Mesothelial cell of epicardium (in vitro differentiated cells): ENCODE data around the gene NOL6. TPM values are rescaled to one million over a fixed set of nuclear protein-coding genes. Genes with fewer than 3 reads are reported as not detected.

Experiments used
- DNase-seq, 2 experiments: peaks; one replicate each; pipeline ENCODE4 v3.0.0; 2021; ENCODE audit warnings: low spot score in 2 of 2; ENCODE audit not compliant: unreplicated experiment in 2 of 2
- H3K27ac Mint-ChIP-seq: 2 replicates; pipeline ENCODE4 v1.8.0; 2021; ENCODE audit warnings: mixed read lengths
- H3K27me3 Mint-ChIP-seq: 2 replicates; pipeline ENCODE4 v1.8.0; 2021; ENCODE audit warnings: low read depth, mixed read lengths
- H3K36me3 Mint-ChIP-seq: 2 replicates; pipeline ENCODE4 v1.8.0; 2021; ENCODE audit warnings: mixed read lengths
- H3K4me1 Mint-ChIP-seq: 2 replicates; pipeline ENCODE4 v1.8.0; 2021; ENCODE audit warnings: mixed read lengths
- H3K4me3 Mint-ChIP-seq: 2 replicates; pipeline ENCODE4 v1.8.0; 2021; ENCODE audit warnings: mild to moderate bottlenecking, moderate library complexity, mixed read lengths
- H3K9me3 Mint-ChIP-seq: 2 replicates; pipeline ENCODE4 v1.8.0; 2021; ENCODE audit warnings: mixed read lengths
- total RNA-seq: library from RNA; stranded (reverse); gene quantifications from 3 replicates; pipeline ENCODE4 v1.2.1, GENCODE V29; 2021
- TF ChIP-seq, protein P1 (sequence below): fragments of 200-600 bp; sonication (generic); IDR thresholded peaks from one replicate; pipeline ENCODE4 v1.5.0; 2021; ENCODE audit warnings: antibody characterized with exemption; ENCODE audit not compliant: unreplicated experiment

The NOL6 gene
- total RNA-seq, 1 donor from 2014 or later = 37.9 TPM

DNA sequence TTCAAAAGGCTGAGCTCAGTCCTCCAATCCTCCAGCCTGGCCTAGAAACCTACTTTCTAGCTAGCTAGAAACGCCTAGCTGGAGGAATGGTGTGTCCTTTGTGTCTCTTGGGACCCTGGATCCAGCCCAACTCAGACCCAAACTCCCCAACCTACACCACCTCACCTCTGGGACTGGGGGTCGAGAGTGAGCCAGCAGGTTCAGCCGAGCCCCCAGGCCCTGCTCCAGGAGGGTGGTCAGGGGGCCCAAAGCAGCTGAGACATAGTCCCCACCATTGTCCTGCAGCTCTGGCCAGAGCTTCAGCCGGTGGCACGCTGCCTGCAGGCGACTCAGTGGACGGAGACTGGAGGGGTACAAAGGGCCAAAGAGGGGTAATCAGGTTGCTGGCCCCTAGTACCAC is 6.2 kb downstream of the NOL6 start:
- no peak overlapping the region for H3K27ac Mint-ChIP-seq
- H3K4me3 Mint-ChIP-seq = no peak overlapping the region
- no peak for DNase-seq
- peaks cover 10% of the 10 kb centered on the region for H3K4me1 Mint-ChIP-seq
- H3K27me3 Mint-ChIP-seq = no peaks in the 10 kb centered on the region
- H3K36me3 Mint-ChIP-seq = peaks cover 31% of the 10 kb centered on the region
- H3K9me3 Mint-ChIP-seq = no peaks in the 10 kb centered on the region
- TF ChIP-seq, protein P1, sequence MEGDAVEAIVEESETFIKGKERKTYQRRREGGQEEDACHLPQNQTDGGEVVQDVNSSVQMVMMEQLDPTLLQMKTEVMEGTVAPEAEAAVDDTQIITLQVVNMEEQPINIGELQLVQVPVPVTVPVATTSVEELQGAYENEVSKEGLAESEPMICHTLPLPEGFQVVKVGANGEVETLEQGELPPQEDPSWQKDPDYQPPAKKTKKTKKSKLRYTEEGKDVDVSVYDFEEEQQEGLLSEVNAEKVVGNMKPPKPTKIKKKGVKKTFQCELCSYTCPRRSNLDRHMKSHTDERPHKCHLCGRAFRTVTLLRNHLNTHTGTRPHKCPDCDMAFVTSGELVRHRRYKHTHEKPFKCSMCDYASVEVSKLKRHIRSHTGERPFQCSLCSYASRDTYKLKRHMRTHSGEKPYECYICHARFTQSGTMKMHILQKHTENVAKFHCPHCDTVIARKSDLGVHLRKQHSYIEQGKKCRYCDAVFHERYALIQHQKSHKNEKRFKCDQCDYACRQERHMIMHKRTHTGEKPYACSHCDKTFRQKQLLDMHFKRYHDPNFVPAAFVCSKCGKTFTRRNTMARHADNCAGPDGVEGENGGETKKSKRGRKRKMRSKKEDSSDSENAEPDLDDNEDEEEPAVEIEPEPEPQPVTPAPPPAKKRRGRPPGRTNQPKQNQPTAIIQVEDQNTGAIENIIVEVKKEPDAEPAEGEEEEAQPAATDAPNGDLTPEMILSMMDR = no peak

DNA sequence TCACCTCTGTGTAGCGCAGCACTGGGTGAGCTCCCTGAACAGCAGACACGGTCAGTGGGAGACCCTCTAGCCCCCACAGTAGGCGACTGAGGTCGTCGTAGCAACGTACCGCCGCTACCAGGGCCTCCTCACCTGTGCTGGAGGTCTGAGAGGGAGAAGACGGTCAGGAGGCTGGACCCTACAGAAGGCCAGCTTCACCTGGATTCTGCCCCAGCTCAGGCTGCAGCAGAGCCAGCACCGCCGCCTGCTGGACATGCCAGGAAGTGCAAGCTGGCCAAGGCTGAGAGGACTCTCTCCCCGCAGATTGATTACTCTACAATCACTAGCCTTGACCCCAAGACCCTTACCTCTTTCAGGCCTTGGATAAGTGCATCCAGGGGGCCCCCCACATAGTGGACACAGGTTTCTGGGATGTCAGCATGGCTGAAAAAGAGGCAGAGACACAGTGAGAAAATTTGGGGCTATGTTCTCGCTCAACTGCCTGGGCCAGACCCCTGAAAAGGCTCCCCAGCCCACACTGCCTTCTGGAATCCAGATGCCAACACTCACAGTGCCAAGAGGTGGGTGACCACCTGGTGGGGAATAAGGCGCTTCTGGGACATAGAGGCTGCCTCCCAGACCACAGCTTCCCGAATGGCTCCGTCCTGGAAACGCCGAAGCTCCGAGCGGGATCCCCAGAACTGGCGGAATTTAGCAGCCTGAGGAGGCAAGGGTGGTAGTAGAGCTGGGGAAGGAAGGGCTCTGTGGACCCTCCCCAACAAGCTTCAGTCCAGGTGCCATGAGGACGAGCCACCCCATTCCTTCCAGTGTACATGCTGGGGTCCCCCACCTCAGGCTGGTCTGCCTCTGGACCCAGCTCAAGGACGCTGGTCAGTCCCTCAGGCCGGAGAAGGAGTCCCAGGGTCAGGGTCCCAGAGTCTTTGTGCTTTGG is 6.9 kb downstream of the NOL6 start:
- no peak overlapping the region for H3K4me3 Mint-ChIP-seq
- H3K27me3 Mint-ChIP-seq = no peaks in the 10 kb centered on the region
- DNase-seq = peak in 1 of 2 experiments; percentile 83
- H3K4me1 Mint-ChIP-seq = peaks cover 4% of the 10 kb centered on the region
- TF ChIP-seq, protein P1 = peak; percentile 98
- H3K36me3 Mint-ChIP-seq = peaks cover 35% of the 10 kb centered on the region
- H3K27ac Mint-ChIP-seq = no peak overlapping the region
- no peaks in the 10 kb centered on the region for H3K9me3 Mint-ChIP-seq

DNA sequence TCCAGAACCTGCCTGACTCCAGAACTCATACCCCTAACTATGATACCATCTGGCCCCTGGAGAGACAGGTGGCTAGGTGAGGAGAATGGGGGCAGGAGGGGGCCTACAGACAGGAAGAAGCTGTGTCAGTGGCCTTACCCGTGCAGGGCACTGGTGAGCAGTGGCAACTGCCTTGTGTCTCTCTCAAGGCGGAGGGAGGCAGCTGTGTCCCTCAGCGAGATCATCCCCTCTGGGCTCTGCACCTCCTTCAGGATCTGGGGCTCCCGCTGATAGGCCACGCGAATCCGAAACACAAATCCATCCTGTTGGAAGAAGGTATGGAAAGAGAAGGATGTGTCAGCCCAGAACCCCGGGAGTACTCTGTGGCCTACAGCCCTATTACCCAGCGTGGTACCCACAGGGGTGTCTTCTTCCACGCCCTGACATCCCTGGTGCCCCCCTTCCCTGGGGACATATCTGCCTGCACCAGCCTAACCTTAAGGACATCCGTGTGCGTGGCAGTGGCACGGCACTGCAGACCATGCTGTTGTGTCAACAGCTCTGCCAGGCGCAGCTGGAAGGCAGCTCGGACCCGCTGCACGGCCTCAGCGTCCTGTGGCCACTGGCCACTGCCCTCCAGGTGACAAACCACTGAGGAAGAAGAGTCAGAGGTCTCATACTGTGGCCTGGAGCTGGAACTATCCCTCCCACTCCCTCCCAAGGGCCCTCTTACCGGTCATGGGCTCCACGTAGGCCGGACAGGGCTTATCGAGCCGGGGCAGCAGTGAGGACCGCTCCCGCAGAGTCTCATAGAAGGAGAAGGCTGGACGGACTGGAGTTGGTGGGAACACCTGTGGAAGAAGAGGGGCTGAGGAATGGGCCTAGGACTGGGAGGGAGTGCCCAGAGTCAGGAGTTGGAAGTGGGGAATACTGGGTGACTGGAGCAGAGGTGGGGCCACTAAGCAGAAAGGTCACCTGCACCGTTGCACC is 7.8 kb downstream of the NOL6 start:
- no peak for DNase-seq
- Mint-ChIP-seq H3K4me1 (no peaks in the 10 kb centered on the region), H3K27ac (no peak overlapping the region)

DNA sequence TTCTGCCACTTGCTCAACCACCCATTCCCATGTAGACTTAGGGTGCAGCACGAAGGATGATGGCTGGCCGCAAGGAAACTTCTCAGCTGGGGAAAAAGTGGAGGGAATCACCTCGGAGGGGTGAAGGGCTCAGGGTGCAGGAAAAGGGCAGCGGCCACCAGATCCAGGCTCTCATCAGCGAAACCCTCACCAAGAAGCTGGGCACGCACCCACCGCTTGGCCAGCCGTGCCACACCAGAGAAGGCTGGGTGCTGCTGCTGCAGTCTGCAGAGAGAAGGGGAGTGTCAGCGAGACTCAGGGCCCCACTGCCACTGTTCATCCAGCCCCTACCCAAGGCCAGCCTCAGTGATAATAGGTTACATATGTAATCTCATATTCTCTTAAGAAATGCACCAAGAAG is 8.6 kb downstream of the NOL6 start:
- H3K9me3 Mint-ChIP-seq = no peaks in the 10 kb centered on the region
- TF ChIP-seq, protein P1 = no peak
- H3K27ac Mint-ChIP-seq = no peak overlapping the region
- peaks cover 26% of the 10 kb centered on the region for H3K36me3 Mint-ChIP-seq
- no peaks in the 10 kb centered on the region for H3K27me3 Mint-ChIP-seq
- no peak for DNase-seq
- no peak overlapping the region for H3K4me3 Mint-ChIP-seq
- H3K4me1 Mint-ChIP-seq = no peaks in the 10 kb centered on the region

More for the DNA sequence above, 7.8 kb downstream of the NOL6 start:
- Mint-ChIP-seq H3K36me3 (peaks cover 30% of the 10 kb centered on the region), H3K27me3 (no peaks in the 10 kb centered on the region), H3K4me3 (no peak overlapping the region), H3K9me3 (no peaks in the 10 kb centered on the region)
- TF ChIP-seq, protein P1 = no peak

DNA sequence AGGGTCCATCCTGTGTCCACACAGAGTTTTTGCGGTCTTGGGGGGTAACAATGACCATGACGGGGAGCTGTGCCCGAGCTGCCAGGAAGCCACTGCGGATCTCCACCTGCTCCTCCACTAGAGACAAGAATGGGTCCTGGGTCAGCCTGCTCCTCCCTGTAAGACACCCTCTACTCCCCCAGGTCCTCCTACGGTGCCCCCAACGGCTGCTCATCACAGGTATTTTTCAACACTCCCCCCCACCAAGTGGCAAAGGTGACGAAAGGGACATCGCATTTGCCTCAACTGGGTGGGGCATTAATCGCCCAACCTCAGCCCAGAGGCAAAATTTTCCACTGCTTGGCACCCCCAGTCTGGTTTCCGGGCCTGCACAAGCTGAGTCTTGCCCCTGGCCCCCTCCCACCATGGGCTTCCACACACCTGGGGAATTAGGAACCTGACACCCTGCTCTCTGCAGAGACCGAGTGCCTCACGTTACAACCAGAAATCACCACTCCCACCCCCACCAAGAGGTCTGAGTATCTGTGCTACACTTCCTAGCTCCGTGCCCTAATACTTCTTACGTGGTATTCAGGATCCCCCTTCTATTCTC is 9.6 kb downstream of the NOL6 start:
- Mint-ChIP-seq H3K36me3 (peaks cover 21% of the 10 kb centered on the region), H3K9me3 (no peaks in the 10 kb centered on the region), H3K27ac (no peak overlapping the region), H3K4me3 (no peak overlapping the region), H3K27me3 (no peaks in the 10 kb centered on the region), H3K4me1 (no peaks in the 10 kb centered on the region)
- TF ChIP-seq, protein P1 = no peak
- DNase-seq = no peak
